CD4-positive, alpha-beta T cell (primary cell): ENCODE data around the gene IPO11. TPM values are rescaled to one million over a fixed set of nuclear protein-coding genes. Genes with fewer than 3 reads are reported as not detected.

Experiments
- ATAC-seq: fragments of 200-7000 bp; cut with Tn5 transposase; one replicate; pipeline ENCODE4 v1.10.0; 2022; ENCODE audit warnings: mild to moderate bottlenecking; ENCODE audit not compliant: poor library complexity
- CTCF ChIA-PET: fragments of 350-600 bp; sonication (Branson Sonifier 250); formaldehyde crosslinking; loops from one replicate; lab custom pipeline; 2021; ENCODE audit warnings: antibody characterized with exemption, inconsistent platforms; lab: Charles Lee
- POLR2A ChIA-PET: fragments of 350-600 bp; sonication (Branson Sonifier 250); formaldehyde crosslinking; loops from one replicate; lab custom pipeline; 2021; ENCODE audit warnings: antibody characterized with exemption, inconsistent platforms; lab: Charles Lee
- DNase-seq, 14 experiments: peaks; one replicate each; pipeline ENCODE4 v3.0.0-alpha.2; 2013 to 2020; ENCODE audit warnings: mixed read lengths in 2 of 14
- H3K27ac ChIP-seq, 2 donors: one replicate each; pipeline versions ENCODE4 v1.5.1 to v1.7.0; 2013; ENCODE audit warnings: low read length in 2 of 2, low read depth in 1 of 2, mild to moderate bottlenecking in 1 of 2
- H3K27me3 ChIP-seq, 2 experiments: 1 replicate in 1 of 2; 2 replicates in 1 of 2; pipeline versions ENCODE4 v1.6.1 to v1.7.0; 2013; ENCODE audit warnings: low read length in 2 of 2, control low read depth in 1 of 2, mild to moderate bottlenecking in 1 of 2, moderate library complexity in 1 of 2; ENCODE audit not compliant: insufficient read depth in 2 of 2, control insufficient read depth in 1 of 2
- H3K36me3 ChIP-seq: one replicate; pipeline ENCODE4 v1.6.1; 2013; ENCODE audit warnings: low read length, control low read depth; ENCODE audit not compliant: insufficient read depth
- H3K4me1 ChIP-seq: one replicate; pipeline ENCODE4 v1.6.1; 2013; ENCODE audit warnings: low read length, control low read depth; ENCODE audit not compliant: insufficient read depth
- H3K4me3 ChIP-seq: one replicate; pipeline ENCODE4 v1.5.1; 2013; ENCODE audit warnings: mild to moderate bottlenecking, low read length, moderate library complexity
- H3K9me3 ChIP-seq, 2 experiments: 1 replicate in 1 of 2; 2 replicates in 1 of 2; pipeline versions ENCODE4 v1.6.1 to v1.7.0; 2013; ENCODE audit warnings: low read length in 2 of 2, mild to moderate bottlenecking in 2 of 2, control low read depth in 1 of 2, moderate library complexity in 1 of 2; ENCODE audit not compliant: control insufficient read depth in 1 of 2, insufficient read depth in 1 of 2
- H3K27ac Mint-ChIP-seq: one replicate; pipeline ENCODE4 v1.8.0; 2020; ENCODE audit warnings: mixed read lengths
- H3K27me3 Mint-ChIP-seq: one replicate; pipeline ENCODE4 v1.8.0; 2021; ENCODE audit warnings: mixed read lengths
- H3K36me3 Mint-ChIP-seq: one replicate; pipeline ENCODE4 v1.8.0; 2021; ENCODE audit warnings: low read depth, mixed read lengths
- H3K4me1 Mint-ChIP-seq: one replicate; pipeline ENCODE4 v1.8.0; 2021; ENCODE audit warnings: low read depth, mixed read lengths
- H3K4me3 Mint-ChIP-seq: one replicate; pipeline ENCODE4 v1.8.0; 2020; ENCODE audit warnings: mild to moderate bottlenecking, mixed read lengths
- H3K9me3 Mint-ChIP-seq: one replicate; pipeline ENCODE4 v1.8.0; 2020; ENCODE audit warnings: mixed read lengths
- CTCF ChIP-seq: fragments of 200-600 bp; IDR thresholded peaks from one replicate; pipeline ENCODE4 v1.8.0; 2022; ENCODE audit warnings: antibody characterized with exemption, mild to moderate bottlenecking
- intact Hi-C, 2 experiments: fragments of 100-400 bp; cut with DNase I in 1 of 2; cut with micrococcal nuclease in 1 of 2; formaldehyde crosslinking; loops; one replicate each; pipeline versions ENCODE4 v1.15.1 to v1.9.0; 2023 to 2025; cut with DNase I, micrococcal nuclease
- total RNA-seq, 174 experiments: library from RNA in 2 of 174; stranded (reverse) in 2 of 174; gene quantifications; one replicate each; pipeline ENCODE4 v1.2.3 and lab custom pipeline; 2021 to 2026

Gene IPO11
- total RNA-seq, 2 experiments from 2014 or later = 15.1 to 16.1 TPM

GRCh38 chr5:62576570-62577170 is 164.1 kb downstream of the IPO11 start:
- H3K4me1 ChIP-seq = no peaks in the 10 kb centered on the region
- CTCF ChIA-PET = no interaction called here
- no peak overlapping the region for H3K27ac ChIP-seq
- H3K9me3 Mint-ChIP-seq = no peaks in the 10 kb centered on the region
- H3K27ac Mint-ChIP-seq = peak overlapping the region; percentile 36
- intact Hi-C loops = loop anchor here in 1 of 2 experiments (5.0 kb wide), 1 partner anchor 164 kb away; the partner anchor contains the start of gene IPO11
- H3K9me3 ChIP-seq = no peaks in the 10 kb centered on the region
- ATAC-seq (no peak), DNase-seq (no peak)
- no peak overlapping the region for H3K4me3 Mint-ChIP-seq
- peaks cover 41% of the 10 kb centered on the region for H3K4me1 Mint-ChIP-seq
- POLR2A ChIA-PET = no interaction called here
- no peak overlapping the region for H3K4me3 ChIP-seq
- no peaks in the 10 kb centered on the region for H3K36me3 ChIP-seq
- H3K27me3 Mint-ChIP-seq = no peaks in the 10 kb centered on the region
- H3K27me3 ChIP-seq = no peaks in the 10 kb centered on the region
- H3K36me3 Mint-ChIP-seq = peaks cover 3% of the 10 kb centered on the region
- no peak for TF ChIP-seq CTCF

GRCh38 chr5:62577488-62577887 is 164.9 kb downstream of the IPO11 start:
- Histone ChIP-seq H3K27ac (no peak overlapping the region), H3K9me3 (no peaks in the 10 kb centered on the region), H3K4me3 (no peak overlapping the region), H3K36me3 (no peaks in the 10 kb centered on the region), H3K4me1 (no peaks in the 10 kb centered on the region), H3K27me3 (no peaks in the 10 kb centered on the region)
- H3K27ac Mint-ChIP-seq = no peak overlapping the region
- ChIA-PET CTCF (no interaction called here), POLR2A (interaction anchor here (0.5 kb wide), 1 partner anchor 9 kb away, joined by 3 read pairs; no protein-coding TSS in a partner anchor)
- intact Hi-C loops = loop anchor here in 1 of 2 experiments (5.0 kb wide), 1 partner anchor 165 kb away; the partner anchor contains the start of gene IPO11
- H3K9me3 Mint-ChIP-seq = no peaks in the 10 kb centered on the region
- DNase-seq (no peak), ATAC-seq (no peak)
- no peaks in the 10 kb centered on the region for H3K36me3 Mint-ChIP-seq
- TF ChIP-seq CTCF = no peak
- no peak overlapping the region for H3K4me3 Mint-ChIP-seq
- peaks cover 49% of the 10 kb centered on the region for H3K4me1 Mint-ChIP-seq
- no peaks in the 10 kb centered on the region for H3K27me3 Mint-ChIP-seq

DNA sequence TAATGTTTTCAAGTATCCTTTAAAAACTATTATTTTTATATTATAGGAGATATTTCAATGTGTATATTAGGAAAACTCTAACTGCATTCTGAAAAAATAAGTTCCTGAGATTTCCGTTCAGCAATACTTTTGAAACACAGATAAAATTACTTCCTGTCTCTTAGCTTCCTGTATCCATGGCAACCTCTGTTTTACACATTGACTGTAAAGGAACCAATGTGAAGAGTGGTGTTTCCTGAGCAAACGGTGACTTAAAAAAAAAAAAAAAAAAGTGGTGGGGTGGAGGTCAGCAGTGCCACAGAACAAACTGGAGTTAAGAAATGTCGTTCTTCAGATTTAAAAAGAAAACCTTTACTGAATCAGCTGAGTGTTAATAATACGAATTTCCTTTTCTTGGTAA is 166.0 kb downstream of the IPO11 start, which contains the start of gene LRRC70:
LRRC70 (plus strand) TSS at position 280 of the 400 bp plus-strand sequence. CDS start 620 bp downstream, outside the sequence.
- Mint-ChIP-seq H3K4me1 (peaks cover 50% of the 10 kb centered on the region), H3K4me3 (peak within 1 kb of the TSS; percentile 85), H3K27ac (peak within 1 kb of the TSS; percentile 79), H3K36me3 (no peaks in the 10 kb centered on the region), H3K9me3 (no peaks in the 10 kb centered on the region), H3K27me3 (no peaks in the 10 kb centered on the region)
- no peaks in the 10 kb centered on the region for H3K4me1 ChIP-seq
- H3K27ac ChIP-seq = peak within 1 kb of the TSS; percentile 0 to 35
- no peaks in the 10 kb centered on the region for H3K36me3 ChIP-seq
- intact Hi-C loops = loop anchor here in 1 of 2 experiments (5.0 kb wide), 1 partner anchor 166 kb away; the partner anchor contains the start of gene IPO11
- ATAC-seq = peak; percentile 96
- H3K9me3 ChIP-seq = no peaks in the 10 kb centered on the region
- POLR2A ChIA-PET = interaction anchor here (0.9 to 1.8 kb wide), 3 partner anchors 8 to 273 kb away, joined by 3 to 7 read pairs (median 4); partner anchors contain the start of gene KIF2A
- DNase-seq = peak in 5 of 14 experiments; percentile 11 to 92 (median 86)
- H3K4me3 ChIP-seq = no peak within 1 kb of the TSS
- no peak for TF ChIP-seq CTCF
- CTCF ChIA-PET = no interaction called here
- H3K27me3 ChIP-seq = no peaks in the 10 kb centered on the region
